Activated T-cell treated with anti-CD3 and anti-CD28 coated beads for 1 hour (primary cell): ENCODE measurements around the gene BRINP2.

Experiments used
- DNase-seq: peaks from one replicate; pipeline ENCODE4 v3.0.0-alpha.2; 2020; ENCODE audit warnings: low read depth

BRINP2 gene

GRCh38 chr1:177219554-177220458 is 49.0 kb downstream of the BRINP2 start:
- DNase-seq = no peak

- DNase-seq = no peak
These were observed 52.6 kb downstream of the BRINP2 start for GRCh38 chr1:177223359-177223758.

- no peak for DNase-seq
These were observed 57.4 kb downstream of the BRINP2 start for GRCh38 chr1:177227978-177228692.

GRCh38 chr1:177228693-177229065 is 57.9 kb downstream of the BRINP2 start:
- no peak for DNase-seq

GRCh38 chr1:177229781-177230180 is 59.0 kb downstream of the BRINP2 start:
- DNase-seq = no peak

- DNase-seq = no peak
These were observed 59.7 kb downstream of the BRINP2 start for GRCh38 chr1:177230228-177231016.

GRCh38 chr1:177235350-177235749 is 64.6 kb downstream of the BRINP2 start:
- no peak for DNase-seq

GRCh38 chr1:177236962-177237361 is 66.2 kb downstream of the BRINP2 start:
- no peak for DNase-seq

- DNase-seq = no peak
These were observed 68.2 kb downstream of the BRINP2 start for GRCh38 chr1:177238967-177239366.

- DNase-seq = no peak
These were observed 69.0 kb downstream of the BRINP2 start for GRCh38 chr1:177239792-177240191.

GRCh38 chr1:177243773-177244172 is 73.0 kb downstream of the BRINP2 start:
- no peak for DNase-seq

- no peak for DNase-seq
These were observed 76.2 kb downstream of the BRINP2 start for GRCh38 chr1:177246710-177247580.

GRCh38 chr1:177247623-177248176 is 76.9 kb downstream of the BRINP2 start:
- no peak for DNase-seq

- DNase-seq = no peak
These were observed 77.5 kb downstream of the BRINP2 start for GRCh38 chr1:177248258-177248657.

GRCh38 chr1:177249231-177249630 is 78.5 kb downstream of the BRINP2 start:
- no peak for DNase-seq

- no peak for DNase-seq
These were observed 82.1 kb downstream of the BRINP2 start for GRCh38 chr1:177252877-177253276.

- DNase-seq = no peak
These were observed 84.7 kb downstream of the BRINP2 start for GRCh38 chr1:177255411-177255810.

- no peak for DNase-seq
These were observed 85.7 kb downstream of the BRINP2 start for GRCh38 chr1:177256153-177257075.

GRCh38 chr1:177257128-177257527 is 86.4 kb downstream of the BRINP2 start:
- DNase-seq = no peak

GRCh38 chr1:177257576-177257975 is 86.8 kb downstream of the BRINP2 start:
- no peak for DNase-seq
